SJSA1 (cell line): ENCODE results near the gene PLEKHM3. TPM values are rescaled to one million over a fixed set of nuclear protein-coding genes. Genes with fewer than 3 reads are reported as not detected.

ENCODE experiments used
- DNase-seq, 2 experiments: peaks; one replicate each; pipeline ENCODE4 v3.0.0-alpha.2; 2015 to 2020; ENCODE audit warnings: low spot score in 2 of 2, low read depth in 1 of 2
- H3K27ac ChIP-seq: fragments of 250-450 bp; sonication (Bioruptor Pico); 2 replicates; pipeline ENCODE4 v1.5.1; 2020; ENCODE audit warnings: mild to moderate bottlenecking, moderate library complexity
- H3K27me3 ChIP-seq: fragments of 250-450 bp; sonication (Bioruptor Pico); replicated peaks from 2 replicates; pipeline ENCODE4 v1.5.1; 2020; ENCODE audit warnings: mild to moderate bottlenecking, moderate library complexity
- H3K36me3 ChIP-seq: fragments of 250-450 bp; sonication (Bioruptor Pico); 2 replicates; pipeline ENCODE4 v1.5.1; 2020; ENCODE audit warnings: mild to moderate bottlenecking
- H3K4me1 ChIP-seq: fragments of 250-450 bp; sonication (Bioruptor Pico); replicated peaks from 2 replicates; pipeline ENCODE4 v1.6.1; 2021; ENCODE audit warnings: mild to moderate bottlenecking
- H3K4me3 ChIP-seq: fragments of 250-450 bp; sonication (Bioruptor Pico); 2 replicates; pipeline ENCODE4 v1.5.1; 2020; ENCODE audit warnings: mild to moderate bottlenecking
- H3K9me3 ChIP-seq: fragments of 250-450 bp; sonication (Bioruptor Pico); replicated peaks from 2 replicates; pipeline ENCODE4 v1.5.1; 2020; ENCODE audit warnings: mild to moderate bottlenecking
- total RNA-seq: library from RNA; depleted of rRNA; stranded (reverse); fragments of >200 nt; shearing (Covaris generic); gene quantifications from 2 replicates; pipeline ENCODE4 v1.2.3, GENCODE V29; 2014; rRNA removed

PLEKHM3 gene, protein sequence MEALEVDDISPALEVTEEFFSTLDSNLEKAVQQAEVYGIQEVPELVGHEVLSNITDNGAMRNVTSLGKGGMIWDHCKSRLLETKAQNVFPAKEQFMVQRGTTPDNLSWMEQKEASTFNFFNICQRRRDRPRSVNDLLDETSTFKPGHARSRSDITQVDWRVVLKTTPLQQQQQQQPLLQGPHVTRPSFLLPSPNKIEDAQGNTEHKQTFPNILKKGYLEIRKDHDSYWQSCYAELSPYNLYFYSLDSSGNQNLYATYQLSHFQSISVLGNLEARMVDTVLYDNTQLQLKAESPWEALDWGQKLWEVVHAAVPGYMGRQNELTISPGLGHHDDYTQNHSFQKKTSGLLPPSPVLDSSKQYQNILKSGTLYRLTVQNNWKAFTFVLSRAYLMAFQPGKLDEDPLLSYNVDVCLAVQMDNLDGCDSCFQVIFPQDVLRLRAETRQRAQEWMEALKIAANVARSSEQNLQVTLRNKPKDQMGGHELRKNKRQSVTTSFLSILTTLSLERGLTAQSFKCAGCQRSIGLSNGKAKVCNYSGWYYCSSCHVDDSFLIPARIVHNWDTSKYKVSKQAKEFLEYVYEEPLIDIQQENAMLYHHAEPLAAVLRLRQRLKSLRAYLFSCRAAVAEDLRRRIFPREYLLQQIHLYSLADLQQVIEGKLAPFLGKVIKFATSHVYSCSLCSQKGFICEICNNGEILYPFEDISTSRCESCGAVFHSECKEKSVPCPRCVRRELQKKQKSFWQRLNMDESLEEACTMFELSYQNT
- total RNA-seq: 2.0 and 5.8 TPM in 2 replicates

GRCh38 chr2:208025037-208025813, at the start of gene PLEKHM3:
PLEKHM3 (minus strand) TSS chr2:208025527; CDS start chr2:208001639, 23,888 bp downstream.
- no peaks in the 10 kb centered on the region for H3K9me3 ChIP-seq
- DNase-seq: peak; percentile 79 to 82
- no peaks in the 10 kb centered on the region for H3K27me3 ChIP-seq
- peak within 1 kb of the TSS; percentile 26; the same call in 1 of the 2 replicates for H3K27ac ChIP-seq
- peaks cover 5% of the 10 kb centered on the region for H3K4me1 ChIP-seq
- peak within 1 kb of the TSS; percentile 62 for H3K4me3 ChIP-seq
- H3K36me3 ChIP-seq: no peaks in the 10 kb centered on the region

GRCh38 chr2:208074610-208075356, 49.5 kb upstream of the PLEKHM3 start:
- no peak overlapping the region for H3K27ac ChIP-seq
- H3K4me3 ChIP-seq: no peak overlapping the region
- no peaks in the 10 kb centered on the region for H3K4me1 ChIP-seq
- H3K36me3 ChIP-seq: no peaks in the 10 kb centered on the region
- H3K27me3 ChIP-seq: no peaks in the 10 kb centered on the region
- H3K9me3 ChIP-seq: no peaks in the 10 kb centered on the region
- no peak for DNase-seq

DNA sequence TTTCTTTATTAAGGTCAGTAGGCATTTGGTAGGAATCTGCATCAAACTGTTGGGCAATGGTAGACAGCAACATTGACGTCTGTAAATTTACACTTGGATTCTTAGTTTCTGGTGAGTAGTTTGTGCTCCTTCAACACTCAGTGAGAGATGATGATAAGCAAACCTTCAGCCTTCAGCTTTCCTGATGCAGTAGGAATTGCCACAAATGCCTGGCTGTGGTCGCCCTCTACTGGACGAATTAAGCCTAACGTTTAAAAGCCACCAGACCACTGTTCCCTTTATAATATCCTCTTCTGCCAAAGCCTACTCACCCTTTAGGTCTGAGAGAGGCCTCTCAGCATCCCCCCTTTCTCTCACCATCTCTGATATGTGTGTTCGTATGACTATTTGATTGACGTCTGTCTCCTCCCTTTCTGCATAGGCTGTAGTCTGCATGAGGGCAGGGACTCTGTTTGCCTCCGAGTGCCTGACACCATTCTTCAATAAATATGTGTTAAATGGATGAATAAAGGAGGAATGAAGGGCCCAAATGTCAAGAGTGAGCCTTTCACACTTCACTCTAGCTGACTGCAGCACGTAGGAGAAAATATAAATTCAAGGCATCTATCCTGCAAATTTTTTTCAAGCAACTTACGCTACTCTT, 47.0 kb upstream of the PLEKHM3 start:
- no peaks in the 10 kb centered on the region for H3K36me3 ChIP-seq
- no peaks in the 10 kb centered on the region for H3K27me3 ChIP-seq
- no peaks in the 10 kb centered on the region for H3K4me1 ChIP-seq
- no peaks in the 10 kb centered on the region for H3K9me3 ChIP-seq
- peak; percentile 33 to 48 for DNase-seq
- no peak overlapping the region for H3K27ac ChIP-seq
- H3K4me3 ChIP-seq: no peak overlapping the region

DNA sequence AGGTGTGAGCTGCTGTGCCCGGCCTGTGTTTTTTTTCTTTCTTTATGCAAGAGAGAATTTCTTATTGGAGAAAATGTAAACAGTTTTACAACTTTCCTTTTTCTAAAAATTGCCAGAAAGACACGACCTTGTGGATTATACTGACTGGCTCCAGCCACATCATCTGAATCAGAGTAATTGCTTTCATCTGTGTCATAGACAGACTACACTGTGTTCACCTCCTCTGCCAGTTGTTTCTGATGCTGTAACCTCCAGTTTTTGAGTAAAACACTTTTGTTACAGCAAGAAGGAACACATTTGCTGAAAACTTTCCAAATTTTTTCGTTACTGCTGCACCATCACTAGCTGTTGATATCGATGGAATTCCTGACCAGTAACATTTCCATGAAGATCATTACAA, 43.9 kb upstream of the PLEKHM3 start:
- Histone ChIP-seq H3K4me3 (no peak overlapping the region), H3K36me3 (no peaks in the 10 kb centered on the region), H3K27ac (no peak overlapping the region), H3K9me3 (no peaks in the 10 kb centered on the region), H3K27me3 (no peaks in the 10 kb centered on the region), H3K4me1 (peaks cover 5% of the 10 kb centered on the region)
- DNase-seq: no peak

- Histone ChIP-seq H3K4me3 (no peak overlapping the region), H3K9me3 (no peaks in the 10 kb centered on the region), H3K27me3 (no peaks in the 10 kb centered on the region), H3K27ac (no peak overlapping the region), H3K36me3 (no peaks in the 10 kb centered on the region), H3K4me1 (peaks cover 5% of the 10 kb centered on the region)
- no peak for DNase-seq
Observed at GRCh38 chr2:208066016-208066415, 40.7 kb upstream of the PLEKHM3 start.

GRCh38 chr2:208065476-208065875, 40.1 kb upstream of the PLEKHM3 start:
- peaks cover 5% of the 10 kb centered on the region for H3K4me1 ChIP-seq
- H3K9me3 ChIP-seq: no peaks in the 10 kb centered on the region
- H3K36me3 ChIP-seq: no peaks in the 10 kb centered on the region
- no peak overlapping the region for H3K4me3 ChIP-seq
- no peak overlapping the region for H3K27ac ChIP-seq
- no peak for DNase-seq
- H3K27me3 ChIP-seq: no peaks in the 10 kb centered on the region

DNA sequence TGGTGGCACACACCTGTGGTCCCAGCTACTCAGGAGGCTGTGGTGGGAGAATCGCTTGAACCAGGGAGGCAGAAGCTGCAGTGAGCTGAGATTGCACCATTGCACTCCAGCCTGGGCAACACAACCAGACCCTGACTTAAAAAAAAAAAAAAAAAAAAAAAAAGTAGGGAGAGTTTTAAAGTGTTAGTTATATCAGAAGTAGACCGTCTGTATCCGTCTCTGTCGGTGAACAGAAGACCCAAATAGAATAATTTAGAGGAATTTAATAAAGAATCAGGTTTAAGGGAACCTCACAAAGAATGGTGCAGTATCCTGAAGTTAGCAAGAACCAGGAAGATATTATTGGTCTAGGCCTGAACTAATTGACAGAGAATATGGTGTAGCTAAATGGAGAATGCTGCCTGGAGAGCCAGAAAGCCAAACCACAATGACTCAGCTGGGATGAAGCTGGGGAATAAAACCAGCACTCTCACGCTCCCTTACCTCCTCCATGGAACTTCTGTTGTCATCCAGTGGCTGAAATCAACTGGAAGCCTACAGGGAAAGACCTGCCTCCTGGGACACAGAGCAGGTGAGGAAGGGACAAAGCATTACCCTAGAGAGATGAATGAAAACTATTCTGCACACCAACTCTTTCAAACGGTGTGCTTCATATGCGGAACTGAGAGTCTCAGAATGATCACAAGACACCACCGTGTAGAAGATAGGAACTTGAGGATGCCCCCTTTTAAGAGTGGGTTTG, 39.1 kb upstream of the PLEKHM3 start:
- Histone ChIP-seq H3K27me3 (no peaks in the 10 kb centered on the region), H3K27ac (0 out of 2 replicates have a peak overlapping the region, but pooled peaks have one; percentile 9), H3K36me3 (no peaks in the 10 kb centered on the region), H3K9me3 (no peaks in the 10 kb centered on the region), H3K4me3 (no peak overlapping the region), H3K4me1 (peaks cover 5% of the 10 kb centered on the region)
- peak; percentile 39 to 53 for DNase-seq

DNA sequence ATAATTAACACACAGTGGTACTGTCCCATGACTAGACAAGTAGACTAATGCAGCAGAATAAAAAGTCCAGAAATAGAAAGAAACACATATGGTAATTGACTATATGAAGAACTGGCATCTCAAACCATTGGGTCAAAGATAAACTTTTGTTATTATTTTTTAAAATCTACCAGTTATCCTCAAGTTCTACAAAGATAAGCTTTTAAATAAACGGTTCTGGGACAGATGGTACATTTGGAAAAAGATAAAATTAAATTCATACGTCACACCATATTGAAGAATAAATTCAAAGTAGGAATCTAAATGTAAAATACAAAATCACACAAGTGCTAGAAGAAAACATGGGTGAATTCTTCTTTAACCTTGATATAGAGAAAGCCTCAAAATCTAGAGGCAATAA, 37.6 kb upstream of the PLEKHM3 start:
- no peak overlapping the region for H3K27ac ChIP-seq
- DNase-seq: no peak

GRCh38 chr2:208062113-208062512, 36.8 kb upstream of the PLEKHM3 start:
- Histone ChIP-seq H3K9me3 (no peaks in the 10 kb centered on the region), H3K4me3 (no peak overlapping the region), H3K36me3 (no peaks in the 10 kb centered on the region), H3K27ac (no peak overlapping the region), H3K4me1 (peaks cover 5% of the 10 kb centered on the region), H3K27me3 (no peaks in the 10 kb centered on the region)
- DNase-seq: no peak

More for the DNA sequence above, 37.6 kb upstream of the PLEKHM3 start:
- H3K27me3 ChIP-seq: no peaks in the 10 kb centered on the region
- no peaks in the 10 kb centered on the region for H3K36me3 ChIP-seq
- no peak overlapping the region for H3K4me3 ChIP-seq
- H3K4me1 ChIP-seq: peaks cover 5% of the 10 kb centered on the region
- no peaks in the 10 kb centered on the region for H3K9me3 ChIP-seq

DNA sequence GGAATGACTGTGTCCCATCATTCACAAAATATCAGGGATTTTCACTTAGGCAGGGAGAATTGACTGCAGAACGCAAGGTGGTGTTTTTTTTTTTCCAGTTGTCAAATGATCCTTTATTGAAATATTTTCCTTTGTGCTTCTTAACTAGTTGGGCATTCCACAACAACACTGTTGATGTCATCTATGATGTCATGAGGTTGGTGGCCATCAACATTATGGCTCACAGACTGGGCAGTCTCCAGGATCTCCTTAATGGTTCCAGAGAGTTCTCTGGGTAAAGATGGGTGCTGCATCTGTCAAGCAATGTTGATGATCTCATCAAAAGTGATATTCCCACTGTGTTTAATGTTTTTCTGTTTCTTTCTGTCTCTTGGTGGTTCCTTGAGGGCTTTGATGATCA, 31.8 kb upstream of the PLEKHM3 start:
- Histone ChIP-seq H3K36me3 (no peaks in the 10 kb centered on the region), H3K27ac (no peak overlapping the region), H3K4me3 (no peak overlapping the region), H3K4me1 (no peaks in the 10 kb centered on the region), H3K9me3 (no peaks in the 10 kb centered on the region), H3K27me3 (no peaks in the 10 kb centered on the region)
- no peak for DNase-seq

GRCh38 chr2:208049441-208049840, 24.1 kb upstream of the PLEKHM3 start:
- Histone ChIP-seq H3K27me3 (no peaks in the 10 kb centered on the region), H3K9me3 (no peaks in the 10 kb centered on the region), H3K4me3 (no peak overlapping the region), H3K27ac (no peak overlapping the region), H3K4me1 (no peaks in the 10 kb centered on the region), H3K36me3 (no peaks in the 10 kb centered on the region)
- DNase-seq: no peak

DNA sequence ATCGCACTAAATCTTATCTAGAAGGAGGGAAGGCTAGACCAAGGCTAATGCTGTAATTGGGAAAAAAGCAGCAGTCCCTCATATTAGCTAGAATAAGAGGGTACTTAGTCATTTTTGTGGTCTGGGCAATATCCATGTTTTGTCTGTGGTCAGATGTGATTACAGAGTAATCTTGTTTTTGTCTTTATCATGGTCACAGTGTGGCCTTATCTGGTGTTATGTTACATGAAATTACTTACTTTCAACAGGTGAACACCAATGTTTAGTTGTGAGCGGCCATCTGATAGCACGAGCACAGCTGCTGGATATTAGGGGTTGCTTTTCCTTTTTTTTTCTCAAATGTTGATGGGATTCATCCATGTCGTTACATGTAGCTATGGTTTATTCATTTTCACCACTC, 23.7 kb upstream of the PLEKHM3 start:
- no peak for DNase-seq
- H3K36me3 ChIP-seq: no peaks in the 10 kb centered on the region
- no peaks in the 10 kb centered on the region for H3K4me1 ChIP-seq
- H3K27me3 ChIP-seq: no peaks in the 10 kb centered on the region
- H3K9me3 ChIP-seq: no peaks in the 10 kb centered on the region
- no peak overlapping the region for H3K27ac ChIP-seq
- no peak overlapping the region for H3K4me3 ChIP-seq
